IMR-90 (cell line): ENCODE results near the gene RNF151.

Experiments
- BHLHE40 ChIP-seq: fragments of 150-350 bp; IDR thresholded peaks from 2 replicates; pipeline ENCODE4 v1.6.1; 2016; ENCODE audit warnings: mild to moderate bottlenecking, low read depth, low read length
- CEBPB ChIP-seq: IDR thresholded peaks from 2 replicates; pipeline ENCODE4 v1.6.1; 2012; ENCODE audit warnings: low read depth, low read length, improper control_type of control experiment
- CHD1 ChIP-seq: IDR thresholded peaks from 2 replicates; pipeline ENCODE4 v1.6.1; 2012; ENCODE audit warnings: low read depth, low read length, improper control_type of control experiment
- CTCF ChIP-seq: conservative IDR thresholded peaks from 2 replicates; pipeline ENCODE4 v1.5.1; 2012; ENCODE audit warnings: mild to moderate bottlenecking, low read depth, low read length, improper control_type of control experiment
- ELK1 ChIP-seq: fragments of 150-350 bp; IDR thresholded peaks from 2 replicates; pipeline ENCODE4 v1.6.1; 2016; ENCODE audit warnings: low read depth, mild to moderate bottlenecking, low read length, moderate library complexity, borderline replicate concordance
- MAZ ChIP-seq: IDR thresholded peaks from 2 replicates; pipeline ENCODE4 v1.6.1; 2012; ENCODE audit warnings: low read depth, mild to moderate bottlenecking, low read length, improper control_type of control experiment, moderate library complexity, borderline replicate concordance
- MXI1 ChIP-seq: IDR thresholded peaks from 2 replicates; pipeline ENCODE4 v1.6.1; 2012; ENCODE audit warnings: low read depth, mild to moderate bottlenecking, low read length, moderate library complexity, borderline replicate concordance
- POLR2A ChIP-seq: IDR thresholded peaks from 2 replicates; pipeline ENCODE4 v1.6.1; 2012; ENCODE audit warnings: mild to moderate bottlenecking, low read depth, low read length
- RAD21 ChIP-seq: IDR thresholded peaks from 2 replicates; pipeline ENCODE4 v1.6.1; 2012; ENCODE audit warnings: low read length, improper control_type of control experiment
- RFX5 ChIP-seq: IDR thresholded peaks from 2 replicates; pipeline ENCODE4 v1.8.0; 2012; ENCODE audit warnings: low read depth, mild to moderate bottlenecking, low read length, moderate library complexity

- TF ChIP-seq CTCF (no peak), POLR2A (no peak), MAZ (no peak), BHLHE40 (no peak), RFX5 (no peak), MXI1 (no peak), CHD1 (no peak), CEBPB (no peak), RAD21 (no peak), ELK1 (no peak)
Observed at GRCh38 chr16:1953734-1954133, 12.9 kb upstream of the RNF151 start.
